Measurements from ENCODE around the gene ZBTB46.

DNA sequence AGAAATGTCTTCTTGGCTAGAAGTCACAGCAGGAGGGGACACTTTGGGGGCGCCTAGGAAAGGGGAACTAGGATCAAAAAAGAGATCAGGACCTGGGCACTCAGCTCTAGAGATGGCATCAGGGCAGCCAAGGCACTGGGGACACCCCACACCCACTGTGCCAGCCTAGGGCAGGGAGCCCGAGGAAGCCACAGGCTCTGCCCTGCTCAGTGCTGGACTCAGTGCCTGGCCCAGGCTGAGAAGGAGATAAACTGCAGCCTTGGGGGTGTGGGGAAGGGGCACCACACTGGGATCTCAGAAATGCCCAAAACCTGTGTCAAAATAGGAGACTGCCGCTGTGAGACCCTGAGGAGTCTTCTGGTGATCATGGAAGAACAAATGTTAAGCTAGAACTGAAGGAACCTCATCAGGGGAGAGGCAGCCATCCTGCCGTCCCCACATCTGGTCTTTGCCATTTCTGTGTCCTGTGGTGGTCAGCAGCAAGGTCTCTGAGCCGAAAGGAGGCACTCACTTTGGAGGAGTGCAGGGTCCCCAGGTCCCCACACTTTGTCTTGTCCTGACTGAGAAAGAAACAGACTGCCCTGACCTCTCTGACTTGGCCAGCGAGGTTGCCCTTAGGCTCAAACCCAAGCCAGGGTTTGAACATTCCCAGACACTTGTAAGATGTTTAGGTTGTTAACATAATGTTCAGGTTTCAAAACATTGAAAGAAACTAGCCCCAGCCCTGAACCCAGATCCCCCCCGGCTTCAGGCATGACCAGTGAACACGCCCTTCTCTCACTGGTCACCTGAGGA lies 125.6 kb downstream of the ZBTB46 start:
- TF ChIP-seq EGR1 (IDR thresholded peaks at IDR 0.05; ENCODE audit: low read depth in 2 of 2): no peak
- TF ChIP-seq, protein P1, sequence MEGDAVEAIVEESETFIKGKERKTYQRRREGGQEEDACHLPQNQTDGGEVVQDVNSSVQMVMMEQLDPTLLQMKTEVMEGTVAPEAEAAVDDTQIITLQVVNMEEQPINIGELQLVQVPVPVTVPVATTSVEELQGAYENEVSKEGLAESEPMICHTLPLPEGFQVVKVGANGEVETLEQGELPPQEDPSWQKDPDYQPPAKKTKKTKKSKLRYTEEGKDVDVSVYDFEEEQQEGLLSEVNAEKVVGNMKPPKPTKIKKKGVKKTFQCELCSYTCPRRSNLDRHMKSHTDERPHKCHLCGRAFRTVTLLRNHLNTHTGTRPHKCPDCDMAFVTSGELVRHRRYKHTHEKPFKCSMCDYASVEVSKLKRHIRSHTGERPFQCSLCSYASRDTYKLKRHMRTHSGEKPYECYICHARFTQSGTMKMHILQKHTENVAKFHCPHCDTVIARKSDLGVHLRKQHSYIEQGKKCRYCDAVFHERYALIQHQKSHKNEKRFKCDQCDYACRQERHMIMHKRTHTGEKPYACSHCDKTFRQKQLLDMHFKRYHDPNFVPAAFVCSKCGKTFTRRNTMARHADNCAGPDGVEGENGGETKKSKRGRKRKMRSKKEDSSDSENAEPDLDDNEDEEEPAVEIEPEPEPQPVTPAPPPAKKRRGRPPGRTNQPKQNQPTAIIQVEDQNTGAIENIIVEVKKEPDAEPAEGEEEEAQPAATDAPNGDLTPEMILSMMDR (IDR thresholded peaks at IDR 0.05; ENCODE audit: low read depth, low read length, missing input control): no peak
- TF ChIP-seq, protein P2, sequence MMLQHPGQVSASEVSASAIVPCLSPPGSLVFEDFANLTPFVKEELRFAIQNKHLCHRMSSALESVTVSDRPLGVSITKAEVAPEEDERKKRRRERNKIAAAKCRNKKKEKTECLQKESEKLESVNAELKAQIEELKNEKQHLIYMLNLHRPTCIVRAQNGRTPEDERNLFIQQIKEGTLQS (IDR thresholded peaks at IDR 0.05): no peak
- TF ChIP-seq, protein P3, sequence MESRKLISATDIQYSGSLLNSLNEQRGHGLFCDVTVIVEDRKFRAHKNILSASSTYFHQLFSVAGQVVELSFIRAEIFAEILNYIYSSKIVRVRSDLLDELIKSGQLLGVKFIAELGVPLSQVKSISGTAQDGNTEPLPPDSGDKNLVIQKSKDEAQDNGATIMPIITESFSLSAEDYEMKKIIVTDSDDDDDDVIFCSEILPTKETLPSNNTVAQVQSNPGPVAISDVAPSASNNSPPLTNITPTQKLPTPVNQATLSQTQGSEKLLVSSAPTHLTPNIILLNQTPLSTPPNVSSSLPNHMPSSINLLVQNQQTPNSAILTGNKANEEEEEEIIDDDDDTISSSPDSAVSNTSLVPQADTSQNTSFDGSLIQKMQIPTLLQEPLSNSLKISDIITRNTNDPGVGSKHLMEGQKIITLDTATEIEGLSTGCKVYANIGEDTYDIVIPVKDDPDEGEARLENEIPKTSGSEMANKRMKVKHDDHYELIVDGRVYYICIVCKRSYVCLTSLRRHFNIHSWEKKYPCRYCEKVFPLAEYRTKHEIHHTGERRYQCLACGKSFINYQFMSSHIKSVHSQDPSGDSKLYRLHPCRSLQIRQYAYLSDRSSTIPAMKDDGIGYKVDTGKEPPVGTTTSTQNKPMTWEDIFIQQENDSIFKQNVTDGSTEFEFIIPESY (IDR thresholded peaks at IDR 0.05): no peak
- no peak for TF ChIP-seq TAF1 (conservative IDR thresholded peaks at IDR 0.05)
- TF ChIP-seq SP1 (IDR thresholded peaks at IDR 0.05): no peak
- TF ChIP-seq RXRA (IDR thresholded peaks at IDR 0.05): no peak
- TF ChIP-seq, protein P4, sequence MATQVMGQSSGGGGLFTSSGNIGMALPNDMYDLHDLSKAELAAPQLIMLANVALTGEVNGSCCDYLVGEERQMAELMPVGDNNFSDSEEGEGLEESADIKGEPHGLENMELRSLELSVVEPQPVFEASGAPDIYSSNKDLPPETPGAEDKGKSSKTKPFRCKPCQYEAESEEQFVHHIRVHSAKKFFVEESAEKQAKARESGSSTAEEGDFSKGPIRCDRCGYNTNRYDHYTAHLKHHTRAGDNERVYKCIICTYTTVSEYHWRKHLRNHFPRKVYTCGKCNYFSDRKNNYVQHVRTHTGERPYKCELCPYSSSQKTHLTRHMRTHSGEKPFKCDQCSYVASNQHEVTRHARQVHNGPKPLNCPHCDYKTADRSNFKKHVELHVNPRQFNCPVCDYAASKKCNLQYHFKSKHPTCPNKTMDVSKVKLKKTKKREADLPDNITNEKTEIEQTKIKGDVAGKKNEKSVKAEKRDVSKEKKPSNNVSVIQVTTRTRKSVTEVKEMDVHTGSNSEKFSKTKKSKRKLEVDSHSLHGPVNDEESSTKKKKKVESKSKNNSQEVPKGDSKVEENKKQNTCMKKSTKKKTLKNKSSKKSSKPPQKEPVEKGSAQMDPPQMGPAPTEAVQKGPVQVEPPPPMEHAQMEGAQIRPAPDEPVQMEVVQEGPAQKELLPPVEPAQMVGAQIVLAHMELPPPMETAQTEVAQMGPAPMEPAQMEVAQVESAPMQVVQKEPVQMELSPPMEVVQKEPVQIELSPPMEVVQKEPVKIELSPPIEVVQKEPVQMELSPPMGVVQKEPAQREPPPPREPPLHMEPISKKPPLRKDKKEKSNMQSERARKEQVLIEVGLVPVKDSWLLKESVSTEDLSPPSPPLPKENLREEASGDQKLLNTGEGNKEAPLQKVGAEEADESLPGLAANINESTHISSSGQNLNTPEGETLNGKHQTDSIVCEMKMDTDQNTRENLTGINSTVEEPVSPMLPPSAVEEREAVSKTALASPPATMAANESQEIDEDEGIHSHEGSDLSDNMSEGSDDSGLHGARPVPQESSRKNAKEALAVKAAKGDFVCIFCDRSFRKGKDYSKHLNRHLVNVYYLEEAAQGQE (IDR thresholded peaks at IDR 0.05): no peak
- TF ChIP-seq JUND (IDR thresholded peaks at IDR 0.05): no peak
- TF ChIP-seq, protein P5, sequence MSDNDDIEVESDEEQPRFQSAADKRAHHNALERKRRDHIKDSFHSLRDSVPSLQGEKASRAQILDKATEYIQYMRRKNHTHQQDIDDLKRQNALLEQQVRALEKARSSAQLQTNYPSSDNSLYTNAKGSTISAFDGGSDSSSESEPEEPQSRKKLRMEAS (IDR thresholded peaks at IDR 0.05): no peak
- no peak for TF ChIP-seq NR2F2 (IDR thresholded peaks at IDR 0.05)
- no peak for TF ChIP-seq HNF4A (conservative IDR thresholded peaks at IDR 0.05)
- no peak for TF ChIP-seq RAD21 (IDR thresholded peaks at IDR 0.05)
- TF ChIP-seq YY1 (IDR thresholded peaks at IDR 0.05): no peak
